Effector CD4-positive, alpha-beta T cell (primary cell): ENCODE measurements around the gene EXOC4.

Experiments
- DNase-seq: peaks from one replicate; pipeline ENCODE4 v3.0.0-alpha.2; 2020

EXOC4 gene

GRCh38 chr7:133365917-133366316, 113.0 kb downstream of the EXOC4 start:
- no peak for DNase-seq

GRCh38 chr7:133367561-133367960, 114.7 kb downstream of the EXOC4 start:
- DNase-seq, result no peak

GRCh38 chr7:133369130-133369529, 116.3 kb downstream of the EXOC4 start:
- no peak for DNase-seq

- no peak for DNase-seq
Observed at GRCh38 chr7:133371616-133372015, 118.7 kb downstream of the EXOC4 start.

- no peak for DNase-seq
Observed at GRCh38 chr7:133372337-133372736, 119.5 kb downstream of the EXOC4 start.

- no peak for DNase-seq
Observed at GRCh38 chr7:133376514-133376913, 123.6 kb downstream of the EXOC4 start.

GRCh38 chr7:133381965-133382364, 129.1 kb downstream of the EXOC4 start:
- DNase-seq, result no peak

GRCh38 chr7:133382775-133383559, 130.1 kb downstream of the EXOC4 start:
- no peak for DNase-seq

- no peak for DNase-seq
Observed at GRCh38 chr7:133386205-133386604, 133.3 kb downstream of the EXOC4 start.

- no peak for DNase-seq
Observed at GRCh38 chr7:133389727-133390126, 136.8 kb downstream of the EXOC4 start.

- no peak for DNase-seq
Observed at GRCh38 chr7:133391206-133391605, 138.3 kb downstream of the EXOC4 start.

GRCh38 chr7:133394369-133394768, 141.5 kb downstream of the EXOC4 start:
- no peak for DNase-seq

- no peak for DNase-seq
Observed at GRCh38 chr7:133395551-133395950, 142.7 kb downstream of the EXOC4 start.

- no peak for DNase-seq
Observed at GRCh38 chr7:133398506-133398905, 145.6 kb downstream of the EXOC4 start.

GRCh38 chr7:133401225-133401624, 148.3 kb downstream of the EXOC4 start:
- DNase-seq, result no peak

- DNase-seq, result no peak
Observed at GRCh38 chr7:133408212-133408611, 155.3 kb downstream of the EXOC4 start.

- no peak for DNase-seq
Observed at GRCh38 chr7:133409421-133409820, 156.5 kb downstream of the EXOC4 start.

- DNase-seq, result no peak
Observed at GRCh38 chr7:133409966-133410365, 157.1 kb downstream of the EXOC4 start.

- no peak for DNase-seq
Observed at GRCh38 chr7:133411395-133411794, 158.5 kb downstream of the EXOC4 start.

GRCh38 chr7:133412942-133413341, 160.1 kb downstream of the EXOC4 start:
- no peak for DNase-seq

- no peak for DNase-seq
Observed at GRCh38 chr7:133419041-133419440, 166.2 kb downstream of the EXOC4 start.

- no peak for DNase-seq
Observed at GRCh38 chr7:133423618-133424017, 170.7 kb downstream of the EXOC4 start.

- no peak for DNase-seq
Observed at GRCh38 chr7:133428326-133428725, 175.4 kb downstream of the EXOC4 start.

- no peak for DNase-seq
Observed at GRCh38 chr7:133428876-133429275, 176.0 kb downstream of the EXOC4 start.

GRCh38 chr7:133429371-133429770, 176.5 kb downstream of the EXOC4 start:
- DNase-seq, result no peak
